NCI-H2227 treated with DMSO at 0.1 percent for 48 hours (cell line): ENCODE results near the gene PTPN14.

ENCODE experiments used
- DNase-seq: peaks from one replicate; lab custom pipeline; 2025; lab: John Stamatoyannopoulos, UW

The PTPN14 gene

GRCh38 chr1:214568328-214568727, 16.9 kb upstream of the PTPN14 start:
- no peak for DNase-seq

DNA sequence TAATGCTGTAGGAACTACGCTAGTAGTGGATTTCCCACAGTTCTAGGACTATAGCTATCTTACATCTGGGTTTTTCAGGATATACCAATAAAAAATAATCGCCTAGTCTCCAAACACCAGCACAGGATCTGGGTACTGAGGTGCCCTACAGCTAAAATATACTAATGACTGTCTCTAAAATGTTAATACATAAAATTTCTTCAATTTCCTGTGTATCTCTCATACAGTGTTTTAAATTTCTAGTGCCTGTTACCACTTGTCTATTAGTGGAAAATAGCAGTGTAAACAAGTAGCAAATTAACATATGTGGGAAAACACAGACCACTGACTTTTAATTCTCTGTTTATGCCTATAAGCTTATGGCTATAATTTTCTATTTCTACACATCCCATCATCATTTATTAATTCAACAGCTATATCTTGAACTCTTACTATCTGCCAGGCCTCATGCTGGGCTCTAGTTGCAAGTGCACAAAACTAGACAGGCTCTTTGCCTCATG, 16.1 kb upstream of the PTPN14 start:
- no peak for DNase-seq

DNA sequence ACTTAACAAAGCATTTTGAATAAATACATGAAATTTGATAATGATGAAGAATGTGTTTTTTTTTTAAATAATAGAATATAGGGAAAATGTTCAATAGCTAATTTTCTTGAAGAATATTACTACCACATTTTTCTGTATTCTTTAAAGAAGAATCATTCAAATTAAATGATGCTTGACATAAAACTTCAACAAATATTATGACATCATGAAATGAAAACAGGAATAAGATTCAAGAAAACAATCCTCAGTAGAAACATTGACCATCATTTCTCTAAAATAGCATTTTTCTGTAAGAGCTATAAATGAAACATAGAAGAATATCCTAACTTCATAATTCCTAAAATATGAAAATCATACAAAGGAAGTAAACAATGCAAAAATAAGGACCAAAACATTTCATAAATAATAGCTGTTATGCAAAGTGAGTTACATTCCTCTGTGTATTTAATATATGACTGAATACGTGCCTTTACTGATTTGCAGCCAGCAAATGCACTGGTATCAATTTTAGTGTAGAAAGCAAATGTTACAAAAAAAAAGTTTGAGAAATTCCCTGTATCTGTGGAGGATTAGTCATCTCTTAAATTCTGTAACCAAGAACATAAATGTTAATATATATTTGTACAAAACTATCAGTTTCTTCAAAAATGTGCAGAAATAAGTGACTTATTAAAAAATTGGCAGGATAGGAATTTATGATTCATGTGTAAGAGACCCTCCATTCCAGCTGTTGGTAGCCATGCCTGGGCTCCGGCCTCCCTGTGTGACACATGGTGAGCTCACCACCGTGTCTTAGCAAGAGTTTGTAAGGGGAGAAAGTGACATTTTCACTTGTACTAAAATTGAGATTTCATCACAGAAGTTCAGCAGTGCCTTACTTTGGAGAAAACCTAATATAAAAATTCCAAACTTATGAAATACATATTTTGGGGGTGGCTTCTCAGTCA, 15.0 kb upstream of the PTPN14 start:
- no peak for DNase-seq

GRCh38 chr1:214565310-214565709, 13.9 kb upstream of the PTPN14 start:
- no peak for DNase-seq

DNA sequence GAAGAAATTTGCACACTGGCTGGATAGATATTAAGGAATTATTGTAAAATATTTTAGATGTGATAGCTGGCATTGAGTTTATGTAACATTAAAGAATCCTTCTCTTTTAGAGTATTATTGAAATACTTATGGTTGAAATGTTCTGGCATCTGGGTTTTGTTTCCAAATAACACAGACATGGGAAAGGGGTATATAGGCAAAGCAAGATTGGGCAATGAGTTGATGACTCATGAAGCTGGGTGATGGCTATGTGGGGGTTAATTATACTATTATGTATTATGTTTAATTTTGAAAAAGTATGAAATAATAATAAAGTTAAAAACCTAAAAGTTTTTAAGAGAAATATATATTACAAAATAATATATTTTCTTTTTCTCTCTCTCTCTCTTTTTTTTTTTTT, 12.5 kb upstream of the PTPN14 start:
- DNase-seq = no peak

GRCh38 chr1:214557952-214558735, 6.7 kb upstream of the PTPN14 start:
- no peak for DNase-seq

GRCh38 chr1:214553142-214553710, 1.8 kb upstream of the PTPN14 start:
- no peak for DNase-seq

GRCh38 chr1:214552174-214552608, 789 bp upstream of the PTPN14 start:
- DNase-seq = peak; percentile 15

GRCh38 chr1:214550857-214551435, 456 bp downstream of the PTPN14 start:
- DNase-seq = no peak

GRCh38 chr1:214550013-214550856, 1.2 kb downstream of the PTPN14 start:
- DNase-seq = no peak

DNA sequence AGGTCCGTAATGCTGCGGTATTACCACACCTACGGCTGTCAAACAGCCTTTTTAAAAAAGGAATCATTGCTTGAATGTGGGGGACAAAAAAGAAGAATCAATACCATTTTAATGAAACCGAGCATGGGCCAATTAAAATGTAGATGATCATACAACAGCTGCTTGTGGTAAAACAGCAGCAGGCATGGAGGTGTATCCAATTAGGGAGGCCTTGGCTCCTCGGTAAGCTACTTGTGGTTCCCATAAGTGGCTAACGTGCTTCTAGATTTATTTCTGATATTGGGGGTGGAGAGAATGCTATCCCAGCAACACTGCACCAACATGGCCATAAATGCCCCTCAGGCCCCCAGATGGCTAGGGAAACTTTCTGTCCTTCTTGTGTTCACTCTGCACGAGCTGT, 1.8 kb downstream of the PTPN14 start:
- no peak for DNase-seq

DNA sequence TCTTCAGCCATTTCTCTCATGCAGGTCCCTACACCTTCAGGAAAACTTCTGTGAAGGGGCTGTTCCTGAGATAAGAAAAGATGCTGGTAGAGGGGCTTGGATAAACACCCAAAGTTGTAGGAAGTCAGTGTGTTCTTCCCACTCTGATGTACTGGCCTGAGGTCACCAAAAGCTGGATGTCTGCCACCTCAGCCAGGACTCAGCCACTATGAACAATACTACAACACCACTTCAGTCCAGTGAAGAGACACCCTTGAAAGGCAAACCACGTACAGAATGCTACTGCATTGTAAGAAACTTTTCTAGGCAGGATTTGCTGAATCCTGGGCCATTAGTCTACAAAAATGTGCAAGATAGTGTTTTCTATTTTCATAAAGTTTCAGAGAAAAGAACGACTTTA, 2.4 kb downstream of the PTPN14 start:
- DNase-seq = no peak

DNA sequence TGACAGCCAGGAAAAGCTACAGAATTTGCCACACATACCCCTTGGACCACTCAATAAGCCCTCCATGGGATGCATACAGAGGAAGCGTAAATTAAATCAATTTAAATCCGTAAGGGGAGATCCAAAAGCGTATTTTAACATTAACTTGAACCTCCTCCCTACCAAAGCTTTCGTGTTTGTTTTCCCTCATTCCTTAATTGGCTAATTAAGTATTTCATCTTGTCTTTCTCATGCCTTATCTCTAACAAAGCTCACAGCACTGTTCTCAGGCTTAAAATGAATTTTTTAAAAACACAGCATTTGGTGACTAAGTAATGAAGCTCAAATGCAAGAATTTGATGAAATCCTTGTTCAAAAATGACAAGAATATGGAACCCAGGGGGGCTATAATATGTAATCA, 3.1 kb downstream of the PTPN14 start:
- DNase-seq = no peak

- DNase-seq = no peak
Observed at GRCh38 chr1:214547747-214548146, 3.7 kb downstream of the PTPN14 start.

DNA sequence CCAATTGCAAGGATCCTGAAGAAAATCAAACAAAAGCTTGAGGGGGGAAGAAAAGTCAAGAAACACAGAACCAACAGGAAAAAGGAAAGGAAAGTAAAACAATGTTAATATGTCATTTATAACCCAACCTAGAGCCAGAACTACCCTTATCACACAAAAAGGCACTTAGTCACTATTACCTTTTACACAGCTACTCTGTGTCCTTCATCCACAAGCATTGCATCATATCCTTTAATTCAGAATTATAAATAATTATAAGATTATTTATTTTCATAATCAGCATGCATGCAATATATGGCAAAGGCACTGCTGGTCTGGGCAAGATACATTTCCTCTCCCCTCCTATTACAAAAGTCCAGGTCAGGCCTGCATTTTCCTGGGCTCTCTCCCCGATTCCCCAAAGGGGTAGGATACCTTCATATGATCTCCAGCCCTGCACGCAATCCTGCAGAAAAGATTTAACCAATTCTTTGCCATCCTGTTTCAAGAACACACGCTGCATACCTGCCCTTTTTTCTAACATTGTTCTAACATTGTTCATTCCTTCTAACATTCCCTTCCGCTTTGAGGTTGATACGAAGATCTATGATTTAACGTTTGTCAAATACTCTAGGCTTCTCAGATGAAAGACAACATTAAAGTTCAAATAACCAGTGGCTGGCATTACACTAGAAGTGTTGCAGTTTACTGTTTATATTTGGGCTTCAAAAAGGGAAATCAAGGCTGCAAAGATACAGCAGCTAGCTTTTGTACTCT, 4.3 kb downstream of the PTPN14 start:
- no peak for DNase-seq

- no peak for DNase-seq
Observed at GRCh38 chr1:214546084-214546483, 5.3 kb downstream of the PTPN14 start.

DNA sequence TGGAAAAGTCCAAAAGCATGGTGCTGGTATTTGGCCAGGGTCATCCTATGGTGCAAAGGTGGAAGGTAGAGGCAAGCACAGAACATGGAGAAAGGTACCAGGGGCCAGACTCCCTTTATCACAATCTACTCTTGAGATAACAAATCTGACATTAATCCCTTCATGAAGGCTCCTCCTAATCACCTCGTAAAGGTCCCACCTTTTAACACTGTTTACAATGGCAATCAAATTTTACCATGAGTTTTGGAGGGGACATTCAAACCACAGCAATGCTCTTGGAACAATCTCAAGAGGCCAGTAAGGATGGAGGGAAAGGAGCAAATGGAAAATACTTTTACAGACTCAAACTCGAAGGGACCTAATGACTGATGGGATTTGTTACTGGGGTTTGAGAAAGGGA, 6.1 kb downstream of the PTPN14 start:
- DNase-seq = no peak

GRCh38 chr1:214544791-214545190, 6.6 kb downstream of the PTPN14 start:
- no peak for DNase-seq

- no peak for DNase-seq
Observed at GRCh38 chr1:214542275-214543199, 8.9 kb downstream of the PTPN14 start.
